OCI-LY1 (cell line): Measurements from ENCODE around the gene STPG4.

Source experiments
- H2AFZ ChIP-seq: fragments of 200-600 bp; sonication (generic), shearing (Covaris generic); 2 replicates; pipeline ENCODE4 v1.6.0; 2014; ENCODE audit warnings: antibody characterized with exemption, mild to moderate bottlenecking, low read length
- H3F3A ChIP-seq: fragments of 200-600 bp; sonication (generic), shearing (Covaris generic); 2 replicates; pipeline ENCODE4 v1.6.0; 2014; ENCODE audit warnings: mild to moderate bottlenecking, antibody characterized with exemption, low read length, moderate library complexity; ENCODE audit not compliant: insufficient read depth
- H3K27ac ChIP-seq: fragments of 200-600 bp; sonication (generic); 2 replicates; pipeline ENCODE4 v1.5.1; 2014; ENCODE audit warnings: low read length, mixed run types, mild to moderate bottlenecking, low read depth; ENCODE audit not compliant: poor library complexity, severe bottlenecking
- H3K27me3 ChIP-seq: fragments of 200-600 bp; sonication (generic); 2 replicates; pipeline ENCODE4 v1.6.0; 2014; ENCODE audit warnings: antibody characterized with exemption, mild to moderate bottlenecking, low read length, moderate library complexity; ENCODE audit not compliant: insufficient read depth
- H3K36me3 ChIP-seq: fragments of 200-600 bp; sonication (generic); 2 replicates; pipeline ENCODE4 v1.6.1; 2014; ENCODE audit warnings: mild to moderate bottlenecking, antibody characterized with exemption, low read length, moderate library complexity, mixed read lengths; ENCODE audit not compliant: insufficient read depth
- H3K4me1 ChIP-seq: fragments of 200-600 bp; sonication (generic); 2 replicates; pipeline ENCODE4 v1.5.1; 2014; ENCODE audit warnings: mild to moderate bottlenecking, low read length, moderate library complexity; ENCODE audit not compliant: insufficient read depth, severe bottlenecking
- H3K4me2 ChIP-seq: fragments of 200-600 bp; sonication (generic), shearing (Covaris generic); 2 replicates; pipeline ENCODE4 v1.6.1; 2014; ENCODE audit warnings: low read length
- H3K4me3 ChIP-seq: fragments of 200-600 bp; sonication (generic); 2 replicates; pipeline ENCODE4 v1.5.1; 2014; ENCODE audit warnings: low read length, low read depth, mild to moderate bottlenecking, mixed read lengths; ENCODE audit not compliant: poor library complexity, severe bottlenecking
- H3K79me2 ChIP-seq: fragments of 200-600 bp; shearing (Covaris generic); 2 replicates; pipeline ENCODE4 v1.6.1; 2016; ENCODE audit warnings: mixed run types, low read length, mixed read lengths; ENCODE audit not compliant: insufficient read depth
- H3K9ac ChIP-seq: fragments of 200-600 bp; sonication (generic), shearing (Covaris generic); 2 replicates; pipeline ENCODE4 v1.6.1; 2014; ENCODE audit warnings: mild to moderate bottlenecking, low read length, mixed read lengths
- H3K9me2 ChIP-seq: fragments of 200-600 bp; sonication (generic), shearing (Covaris generic); 2 replicates; pipeline ENCODE4 v1.6.1; 2014; ENCODE audit warnings: low read depth, mild to moderate bottlenecking, low read length, mixed read lengths
- H3K9me3 ChIP-seq: fragments of 200-600 bp; shearing (Covaris generic); 2 replicates; pipeline ENCODE4 v1.6.1; 2014; ENCODE audit warnings: low read length, mixed read lengths
- H4K20me1 ChIP-seq: fragments of 200-600 bp; sonication (generic), shearing (Covaris generic); 2 replicates; pipeline ENCODE4 v1.6.0; 2016; ENCODE audit warnings: mild to moderate bottlenecking, low read length; ENCODE audit not compliant: insufficient read depth
- EZH2 ChIP-seq: fragments of 200-600 bp; sonication (generic), shearing (Covaris generic); IDR thresholded peaks from 2 replicates; pipeline ENCODE4 v1.8.0; 2017; ENCODE audit warnings: borderline replicate concordance, mixed run types, mild to moderate bottlenecking, antibody characterized with exemption, low read length, moderate library complexity, mixed read lengths
- TF ChIP-seq, protein P1 (sequence below): fragments of 200-600 bp; sonication (generic), shearing (Covaris generic); IDR thresholded peaks from 2 replicates; pipeline ENCODE4 v1.5.1; 2017; ENCODE audit warnings: mild to moderate bottlenecking, antibody characterized with exemption, low read length, moderate library complexity, mixed read lengths

The STPG4 gene

DNA sequence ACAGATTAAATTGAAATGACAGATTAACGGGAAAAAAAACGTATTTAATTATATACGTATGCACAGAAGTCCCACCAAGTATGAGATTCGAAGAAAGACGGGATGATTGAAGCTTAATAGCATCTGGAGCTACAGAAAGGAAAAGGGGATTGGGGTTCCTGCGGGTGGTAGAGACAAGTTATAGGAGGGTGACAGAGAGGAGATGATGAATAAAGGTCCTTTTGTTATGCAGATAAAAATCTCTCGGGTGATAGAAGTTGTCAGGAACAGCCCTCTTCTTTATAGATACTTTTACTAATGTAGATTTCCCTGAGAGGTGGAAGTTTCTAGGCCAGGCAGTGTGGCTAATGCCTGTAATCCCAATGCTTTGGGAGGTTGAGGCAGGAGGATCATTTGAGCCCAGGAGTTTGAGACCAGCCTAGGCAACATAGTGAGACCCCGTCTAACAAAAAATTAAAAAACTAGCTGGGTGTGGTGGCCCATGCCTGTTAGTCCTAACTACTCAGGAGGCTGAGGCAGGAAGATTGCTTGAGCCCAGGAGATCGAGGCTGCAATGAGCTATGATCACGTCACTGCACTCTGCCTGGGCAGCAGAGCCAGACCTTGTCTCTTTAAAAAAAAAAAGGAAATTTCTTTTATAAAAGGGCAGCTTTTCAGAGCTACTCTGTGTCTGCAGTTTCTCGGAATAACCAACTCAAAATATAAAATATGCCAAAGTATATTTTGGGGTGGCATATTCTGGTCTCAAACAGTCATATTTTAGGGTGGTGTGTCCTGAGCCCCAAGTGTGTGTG, 113.0 kb downstream of the STPG4 start:
- Histone ChIP-seq H4K20me1 (no peaks in the 10 kb centered on the region), H3K27ac (no peak overlapping the region), H3K36me3 (peaks cover 81% of the 10 kb centered on the region), H3K9me2 (no peaks in the 10 kb centered on the region), H3K9me3 (no peaks in the 10 kb centered on the region), H3F3A (no peaks in the 10 kb centered on the region), H3K4me2 (no peak overlapping the region), H3K27me3 (no peaks in the 10 kb centered on the region), H3K9ac (no peak overlapping the region), H3K79me2 (no peaks in the 10 kb centered on the region), H3K4me1 (no peaks in the 10 kb centered on the region), H3K4me3 (no peak overlapping the region), H2AFZ (no peak overlapping the region)
- no peak for TF ChIP-seq EZH2
- TF ChIP-seq, protein P1, sequence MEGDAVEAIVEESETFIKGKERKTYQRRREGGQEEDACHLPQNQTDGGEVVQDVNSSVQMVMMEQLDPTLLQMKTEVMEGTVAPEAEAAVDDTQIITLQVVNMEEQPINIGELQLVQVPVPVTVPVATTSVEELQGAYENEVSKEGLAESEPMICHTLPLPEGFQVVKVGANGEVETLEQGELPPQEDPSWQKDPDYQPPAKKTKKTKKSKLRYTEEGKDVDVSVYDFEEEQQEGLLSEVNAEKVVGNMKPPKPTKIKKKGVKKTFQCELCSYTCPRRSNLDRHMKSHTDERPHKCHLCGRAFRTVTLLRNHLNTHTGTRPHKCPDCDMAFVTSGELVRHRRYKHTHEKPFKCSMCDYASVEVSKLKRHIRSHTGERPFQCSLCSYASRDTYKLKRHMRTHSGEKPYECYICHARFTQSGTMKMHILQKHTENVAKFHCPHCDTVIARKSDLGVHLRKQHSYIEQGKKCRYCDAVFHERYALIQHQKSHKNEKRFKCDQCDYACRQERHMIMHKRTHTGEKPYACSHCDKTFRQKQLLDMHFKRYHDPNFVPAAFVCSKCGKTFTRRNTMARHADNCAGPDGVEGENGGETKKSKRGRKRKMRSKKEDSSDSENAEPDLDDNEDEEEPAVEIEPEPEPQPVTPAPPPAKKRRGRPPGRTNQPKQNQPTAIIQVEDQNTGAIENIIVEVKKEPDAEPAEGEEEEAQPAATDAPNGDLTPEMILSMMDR: no peak

- Histone ChIP-seq H3K79me2 (no peaks in the 10 kb centered on the region), H3K36me3 (peaks cover 81% of the 10 kb centered on the region), H3K27me3 (no peaks in the 10 kb centered on the region), H3K9me3 (no peaks in the 10 kb centered on the region), H3K4me2 (no peak overlapping the region), H3K9ac (no peak overlapping the region), H2AFZ (no peak overlapping the region), H4K20me1 (no peaks in the 10 kb centered on the region), H3F3A (no peaks in the 10 kb centered on the region), H3K4me3 (no peak overlapping the region), H3K27ac (no peak overlapping the region), H3K4me1 (no peaks in the 10 kb centered on the region), H3K9me2 (no peaks in the 10 kb centered on the region)
- TF ChIP-seq, protein P1: no peak
- TF ChIP-seq EZH2: no peak
These were observed 114.0 kb downstream of the STPG4 start for GRCh38 chr2:47041063-47041462.

DNA sequence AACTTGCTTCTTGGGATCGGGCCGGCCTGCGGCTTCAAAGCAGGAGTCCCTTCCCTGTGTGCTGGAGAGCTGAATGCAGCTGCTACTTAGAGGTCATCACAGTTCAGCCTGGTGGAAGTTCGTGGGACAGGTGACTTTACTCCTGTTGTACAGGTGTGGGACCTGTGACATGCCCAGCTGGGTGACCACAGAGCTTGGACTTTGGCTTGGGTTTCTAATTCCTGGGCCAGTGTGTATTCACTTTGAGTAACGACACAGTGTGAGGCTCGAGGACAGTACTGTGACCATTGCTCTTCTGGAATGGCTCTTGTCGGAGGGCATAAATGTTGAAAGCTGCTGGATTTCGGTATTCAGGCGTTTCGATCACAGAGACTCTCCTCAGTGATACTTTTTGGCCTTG, 114.5 kb downstream of the STPG4 start:
- peaks cover under 1% of the 10 kb centered on the region for H3K4me1 ChIP-seq
- H3K9ac ChIP-seq: no peak overlapping the region
- H4K20me1 ChIP-seq: no peaks in the 10 kb centered on the region
- no peaks in the 10 kb centered on the region for H3F3A ChIP-seq
- no peak for TF ChIP-seq EZH2
- H3K9me3 ChIP-seq: no peaks in the 10 kb centered on the region
- no peaks in the 10 kb centered on the region for H3K79me2 ChIP-seq
- no peak overlapping the region for H3K27ac ChIP-seq
- peaks cover 81% of the 10 kb centered on the region; the same call in 1 of the 2 replicates for H3K36me3 ChIP-seq
- H3K4me3 ChIP-seq: no peak overlapping the region
- H2AFZ ChIP-seq: no peak overlapping the region
- no peak overlapping the region for H3K4me2 ChIP-seq
- H3K9me2 ChIP-seq: no peaks in the 10 kb centered on the region
- H3K27me3 ChIP-seq: no peaks in the 10 kb centered on the region
